ENCODE results near the gene YES1.
"Not testable (repeated sequence)": the region's sequence is repeated elsewhere in the genome, so short reads cannot be mapped to it uniquely, and the experiment has no call there.

YES1 gene

GRCh38 chr18:686339-687111, 125.5 kb downstream of the YES1 start:
- TF ChIP-seq CTCF (IDR thresholded peaks at IDR 0.05): no peak
- no peaks in the 10 kb centered on the region for H3K79me2 ChIP-seq
- H3K9me3 ChIP-seq (ENCODE audit: control insufficient read depth, low read length): no peaks in the 10 kb centered on the region
- no peak overlapping the region for H2AFZ ChIP-seq
- H3K27me3 ChIP-seq (ENCODE audit: control insufficient read depth, insufficient read depth, low read length): no peaks in the 10 kb centered on the region
- H3K36me3 ChIP-seq (ENCODE audit: control insufficient read depth, insufficient read depth, low read length): no peaks in the 10 kb centered on the region
- no peak overlapping the region for H3K27ac ChIP-seq
- H3K4me2 ChIP-seq (ENCODE audit: low read length): no peak overlapping the region
- H3K4me1 ChIP-seq: no peaks in the 10 kb centered on the region
- no peak overlapping the region for H3K9ac ChIP-seq
- H3K4me3 ChIP-seq (ENCODE audit: low read depth, low read length): no peak overlapping the region

- H3K4me1 ChIP-seq: no peaks in the 10 kb centered on the region
- no peak overlapping the region for H3K4me3 ChIP-seq (ENCODE audit: low read depth, low read length)
- no peaks in the 10 kb centered on the region for H3K79me2 ChIP-seq
- H3K27ac ChIP-seq: no peak overlapping the region
- H3K4me2 ChIP-seq (ENCODE audit: low read length): no peak overlapping the region
- H3K27me3 ChIP-seq (ENCODE audit: control insufficient read depth, insufficient read depth, low read length): no peaks in the 10 kb centered on the region
- TF ChIP-seq CTCF (IDR thresholded peaks at IDR 0.05): no peak
- no peak overlapping the region for H3K9ac ChIP-seq
- no peaks in the 10 kb centered on the region for H3K36me3 ChIP-seq (ENCODE audit: control insufficient read depth, insufficient read depth, low read length)
- H2AFZ ChIP-seq: no peak overlapping the region
- H3K9me3 ChIP-seq (ENCODE audit: control insufficient read depth, low read length): no peaks in the 10 kb centered on the region
These were observed 126.6 kb downstream of the YES1 start for GRCh38 chr18:685438-685837.

- Histone ChIP-seq H3K4me1 (no peaks in the 10 kb centered on the region), H3K36me3 (ENCODE audit: control insufficient read depth, insufficient read depth, low read length) (no peaks in the 10 kb centered on the region), H3K9me3 (ENCODE audit: control insufficient read depth, low read length) (no peaks in the 10 kb centered on the region), H3K4me3 (ENCODE audit: low read depth, low read length) (no peak overlapping the region), H3K9ac (no peak overlapping the region), H3K79me2 (no peaks in the 10 kb centered on the region), H3K27ac (no peak overlapping the region), H2AFZ (no peak overlapping the region), H3K4me2 (ENCODE audit: low read length) (no peak overlapping the region), H3K27me3 (ENCODE audit: control insufficient read depth, insufficient read depth, low read length) (no peaks in the 10 kb centered on the region)
- TF ChIP-seq CTCF (IDR thresholded peaks at IDR 0.05): no peak
These were observed 128.5 kb downstream of the YES1 start for GRCh38 chr18:683531-683930.

- H3K79me2 ChIP-seq: no peaks in the 10 kb centered on the region
- H3K4me3 ChIP-seq (ENCODE audit: low read depth, low read length): no peak overlapping the region
- no peak overlapping the region for H2AFZ ChIP-seq
- H3K9me3 ChIP-seq (ENCODE audit: control insufficient read depth, low read length): no peaks in the 10 kb centered on the region
- no peaks in the 10 kb centered on the region for H3K4me1 ChIP-seq
- no peak overlapping the region for H3K27ac ChIP-seq
- H3K27me3 ChIP-seq (ENCODE audit: control insufficient read depth, insufficient read depth, low read length): no peaks in the 10 kb centered on the region
- no peak overlapping the region for H3K4me2 ChIP-seq (ENCODE audit: low read length)
- no peak overlapping the region for H3K9ac ChIP-seq
- H3K36me3 ChIP-seq (ENCODE audit: control insufficient read depth, insufficient read depth, low read length): no peaks in the 10 kb centered on the region
- no peak for TF ChIP-seq CTCF (IDR thresholded peaks at IDR 0.05)
These were observed 129.2 kb downstream of the YES1 start for GRCh38 chr18:682833-683232.

GRCh38 chr18:682416-682815, 129.6 kb downstream of the YES1 start:
- not testable (repeated sequence) for H3K79me2 ChIP-seq

More at GRCh38 chr18:682416-682815, 129.6 kb downstream of the YES1 start:
- H2AFZ ChIP-seq; H3K4me1 ChIP-seq; H3K27ac ChIP-seq; H3K4me3 ChIP-seq (ENCODE audit: low read depth, low read length); H3K4me2 ChIP-seq (ENCODE audit: low read length); H3K36me3 ChIP-seq (ENCODE audit: control insufficient read depth, insufficient read depth, low read length); H3K27me3 ChIP-seq (ENCODE audit: control insufficient read depth, insufficient read depth, low read length); H3K9me3 ChIP-seq (ENCODE audit: control insufficient read depth, low read length); H3K9ac ChIP-seq: not testable (repeated sequence)
